IMR-90 (cell line): Measurements from ENCODE around the gene FAAP100.

ENCODE experiments used
- BHLHE40 ChIP-seq: fragments of 150-350 bp; IDR thresholded peaks from 2 replicates; pipeline ENCODE4 v1.6.1; 2016; ENCODE audit warnings: mild to moderate bottlenecking, low read depth, low read length
- POLR2A ChIP-seq: IDR thresholded peaks from 2 replicates; pipeline ENCODE4 v1.6.1; 2012; ENCODE audit warnings: mild to moderate bottlenecking, low read depth, low read length
- RAD21 ChIP-seq: IDR thresholded peaks from 2 replicates; pipeline ENCODE4 v1.6.1; 2012; ENCODE audit warnings: low read length, improper control_type of control experiment
- RFX5 ChIP-seq: IDR thresholded peaks from 2 replicates; pipeline ENCODE4 v1.8.0; 2012; ENCODE audit warnings: low read depth, mild to moderate bottlenecking, low read length, moderate library complexity
- SMC3 ChIP-seq: fragments of 150-350 bp; IDR thresholded peaks from 2 replicates; pipeline ENCODE4 v1.6.1; 2016; ENCODE audit warnings: low read depth, mild to moderate bottlenecking, antibody characterized with exemption, low read length, moderate library complexity
- TF ChIP-seq, protein P1 (sequence below): conservative IDR thresholded peaks from 2 replicates; pipeline ENCODE4 v1.5.1; 2012; ENCODE audit warnings: mild to moderate bottlenecking, low read depth, low read length, improper control_type of control experiment
- TF ChIP-seq, protein P2 (sequence below): fragments of 150-350 bp; IDR thresholded peaks from 2 replicates; pipeline ENCODE4 v1.6.1; 2016; ENCODE audit warnings: low read depth, mild to moderate bottlenecking, low read length, moderate library complexity, borderline replicate concordance

DNA sequence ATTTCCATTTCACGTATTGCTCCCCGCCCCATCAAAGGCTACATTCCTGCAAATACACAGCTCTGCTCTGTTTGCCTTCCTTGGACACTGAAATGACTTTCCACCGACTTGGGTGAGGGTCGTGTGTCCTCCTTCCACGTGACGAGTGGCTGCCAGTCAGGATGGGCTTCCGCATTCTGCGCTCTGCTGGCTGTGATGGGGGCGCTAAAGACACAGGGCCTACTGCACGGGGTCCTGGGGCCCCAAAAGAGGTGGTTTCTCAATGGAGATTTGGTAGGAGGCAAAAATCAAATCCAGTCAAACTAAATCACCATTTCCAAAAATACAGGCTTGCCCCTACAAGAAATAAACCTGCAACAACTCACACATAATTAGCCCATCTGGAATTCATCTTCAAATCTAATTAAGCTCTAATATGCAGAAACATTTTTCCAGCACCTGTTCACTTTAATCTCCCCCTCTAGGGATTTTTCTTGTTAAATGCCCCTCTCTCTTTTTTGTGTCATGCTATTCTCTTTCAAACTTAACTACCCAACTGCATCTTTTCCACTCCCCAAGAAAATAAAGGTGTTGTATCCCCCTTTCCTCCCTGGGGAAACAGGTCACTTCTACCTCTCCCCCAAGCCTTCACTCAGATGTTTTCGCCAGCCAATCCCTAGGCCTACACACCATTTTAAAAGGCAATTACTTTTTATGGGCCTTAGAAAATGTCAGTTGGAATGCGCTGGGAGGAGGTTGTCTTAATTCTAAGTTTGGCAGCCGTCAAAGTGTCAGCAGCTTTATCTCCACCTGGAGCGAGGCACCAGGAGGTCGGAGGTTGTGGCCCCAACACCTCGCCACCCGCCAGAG lies 21.9 kb upstream of the FAAP100 start:
- TF ChIP-seq, protein P1, sequence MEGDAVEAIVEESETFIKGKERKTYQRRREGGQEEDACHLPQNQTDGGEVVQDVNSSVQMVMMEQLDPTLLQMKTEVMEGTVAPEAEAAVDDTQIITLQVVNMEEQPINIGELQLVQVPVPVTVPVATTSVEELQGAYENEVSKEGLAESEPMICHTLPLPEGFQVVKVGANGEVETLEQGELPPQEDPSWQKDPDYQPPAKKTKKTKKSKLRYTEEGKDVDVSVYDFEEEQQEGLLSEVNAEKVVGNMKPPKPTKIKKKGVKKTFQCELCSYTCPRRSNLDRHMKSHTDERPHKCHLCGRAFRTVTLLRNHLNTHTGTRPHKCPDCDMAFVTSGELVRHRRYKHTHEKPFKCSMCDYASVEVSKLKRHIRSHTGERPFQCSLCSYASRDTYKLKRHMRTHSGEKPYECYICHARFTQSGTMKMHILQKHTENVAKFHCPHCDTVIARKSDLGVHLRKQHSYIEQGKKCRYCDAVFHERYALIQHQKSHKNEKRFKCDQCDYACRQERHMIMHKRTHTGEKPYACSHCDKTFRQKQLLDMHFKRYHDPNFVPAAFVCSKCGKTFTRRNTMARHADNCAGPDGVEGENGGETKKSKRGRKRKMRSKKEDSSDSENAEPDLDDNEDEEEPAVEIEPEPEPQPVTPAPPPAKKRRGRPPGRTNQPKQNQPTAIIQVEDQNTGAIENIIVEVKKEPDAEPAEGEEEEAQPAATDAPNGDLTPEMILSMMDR = no peak
- no peak for TF ChIP-seq POLR2A
- no peak for TF ChIP-seq SMC3
- TF ChIP-seq, protein P2, sequence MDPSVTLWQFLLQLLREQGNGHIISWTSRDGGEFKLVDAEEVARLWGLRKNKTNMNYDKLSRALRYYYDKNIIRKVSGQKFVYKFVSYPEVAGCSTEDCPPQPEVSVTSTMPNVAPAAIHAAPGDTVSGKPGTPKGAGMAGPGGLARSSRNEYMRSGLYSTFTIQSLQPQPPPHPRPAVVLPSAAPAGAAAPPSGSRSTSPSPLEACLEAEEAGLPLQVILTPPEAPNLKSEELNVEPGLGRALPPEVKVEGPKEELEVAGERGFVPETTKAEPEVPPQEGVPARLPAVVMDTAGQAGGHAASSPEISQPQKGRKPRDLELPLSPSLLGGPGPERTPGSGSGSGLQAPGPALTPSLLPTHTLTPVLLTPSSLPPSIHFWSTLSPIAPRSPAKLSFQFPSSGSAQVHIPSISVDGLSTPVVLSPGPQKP = no peak
- no peak for TF ChIP-seq RAD21
- TF ChIP-seq BHLHE40 = no peak
- no peak for TF ChIP-seq RFX5
